Liver (tissue), 3 donors: ENCODE data around the gene VWA5B1.

Experiments used
- FOXA1 ChIP-seq: IDR thresholded peaks from 2 replicates; pipeline ENCODE4 v1.6.1; 2016; ENCODE audit warnings: antibody characterized with exemption
- JUND ChIP-seq, 2 donors: IDR thresholded peaks; 2 replicates each; pipeline ENCODE4 v1.6.1; 2016; ENCODE audit warnings: antibody characterized with exemption in 2 of 2
- SP1 ChIP-seq: IDR thresholded peaks from 2 replicates; pipeline ENCODE4 v1.6.1; 2018; ENCODE audit warnings: antibody characterized with exemption, mild to moderate bottlenecking
- TAF1 ChIP-seq: conservative IDR thresholded peaks from 2 replicates; pipeline ENCODE4 v1.6.1; 2016; ENCODE audit warnings: antibody characterized with exemption, mild to moderate bottlenecking
- YY1 ChIP-seq: IDR thresholded peaks from 2 replicates; pipeline ENCODE4 v1.6.1; 2016; ENCODE audit warnings: antibody characterized with exemption, mild to moderate bottlenecking
- TF ChIP-seq, protein P1 (sequence below): fragments of 150-350 bp; IDR thresholded peaks from 2 replicates; pipeline ENCODE4 v1.5.1; 2017; ENCODE audit warnings: improper control_type of control experiment, low read depth, low read length; ENCODE audit not compliant: missing input control
- donor health status: healthy.
- donor health status: healthy.

DNA sequence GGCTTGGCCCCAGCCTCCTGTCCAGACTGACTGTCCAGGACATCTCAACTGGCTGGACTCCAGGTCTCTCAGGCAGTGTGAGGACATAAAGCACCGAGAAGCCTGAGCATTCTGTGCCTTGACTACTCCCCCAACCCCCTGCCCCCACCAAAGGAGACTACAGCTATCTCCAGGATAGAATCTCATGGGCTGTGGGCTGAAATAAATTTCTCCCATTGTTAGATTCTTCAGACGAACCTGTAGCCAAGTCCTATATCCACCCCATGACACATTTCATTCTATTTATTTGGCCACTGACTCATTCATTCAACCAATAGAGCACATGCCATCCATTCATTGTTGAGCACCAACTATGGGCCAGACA lies 11.4 kb downstream of the VWA5B1 start:
- TF ChIP-seq TAF1 (no peak), JUND (IDR thresholded peaks at IDR 0.05) (no peak), YY1 (no peak), FOXA1 (no peak), SP1 (no peak)
- TF ChIP-seq, protein P1, sequence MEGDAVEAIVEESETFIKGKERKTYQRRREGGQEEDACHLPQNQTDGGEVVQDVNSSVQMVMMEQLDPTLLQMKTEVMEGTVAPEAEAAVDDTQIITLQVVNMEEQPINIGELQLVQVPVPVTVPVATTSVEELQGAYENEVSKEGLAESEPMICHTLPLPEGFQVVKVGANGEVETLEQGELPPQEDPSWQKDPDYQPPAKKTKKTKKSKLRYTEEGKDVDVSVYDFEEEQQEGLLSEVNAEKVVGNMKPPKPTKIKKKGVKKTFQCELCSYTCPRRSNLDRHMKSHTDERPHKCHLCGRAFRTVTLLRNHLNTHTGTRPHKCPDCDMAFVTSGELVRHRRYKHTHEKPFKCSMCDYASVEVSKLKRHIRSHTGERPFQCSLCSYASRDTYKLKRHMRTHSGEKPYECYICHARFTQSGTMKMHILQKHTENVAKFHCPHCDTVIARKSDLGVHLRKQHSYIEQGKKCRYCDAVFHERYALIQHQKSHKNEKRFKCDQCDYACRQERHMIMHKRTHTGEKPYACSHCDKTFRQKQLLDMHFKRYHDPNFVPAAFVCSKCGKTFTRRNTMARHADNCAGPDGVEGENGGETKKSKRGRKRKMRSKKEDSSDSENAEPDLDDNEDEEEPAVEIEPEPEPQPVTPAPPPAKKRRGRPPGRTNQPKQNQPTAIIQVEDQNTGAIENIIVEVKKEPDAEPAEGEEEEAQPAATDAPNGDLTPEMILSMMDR, result no peak
